ENCODE measurements around the gene NRXN3. TPM values are rescaled to one million over a fixed set of nuclear protein-coding genes. Genes with fewer than 3 reads are reported as not detected.

NRXN3 gene
- total and polyA plus RNA-seq, 2 experiments from 2014 or later = 1.0 to 1.8 TPM

DNA sequence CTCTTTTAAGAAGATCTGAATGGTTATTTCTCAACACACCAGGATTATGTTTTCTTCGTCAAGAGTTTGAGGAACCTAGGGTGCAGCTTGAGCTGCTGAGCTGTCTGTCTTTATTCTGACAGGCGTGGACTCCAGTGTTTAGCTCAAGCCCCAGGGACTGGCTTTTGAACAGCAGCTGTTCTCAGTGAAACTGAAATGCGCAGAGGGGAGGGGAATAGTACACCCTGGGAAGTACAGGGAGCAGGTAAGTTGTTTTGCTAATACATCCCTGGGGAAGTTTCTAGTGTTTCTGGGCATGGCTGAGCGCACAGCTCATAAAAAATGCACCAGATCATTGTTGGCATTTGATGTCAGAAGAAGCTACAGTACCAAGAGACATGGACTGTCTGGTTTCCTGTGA is 1381.3 kb downstream of the NRXN3 start:
- no peaks in the 10 kb centered on the region for H3K36me3 ChIP-seq (ENCODE audit: insufficient read depth)
- H3K79me2 ChIP-seq (replicated peaks; ENCODE audit: insufficient read depth) = no peaks in the 10 kb centered on the region
- 0 out of 2 replicates have a peak, but pooled peaks cover 4% of the 10 kb centered on the region for H3K4me1 ChIP-seq (ENCODE audit: insufficient read depth)
- Mint-ChIP-seq H3K4me1 (peaks cover 25% of the 10 kb centered on the region), H3K36me3 (ENCODE audit: low read depth) (no peaks in the 10 kb centered on the region), H3K27ac (no peak overlapping the region), H3K4me3 (no peak overlapping the region), H3K27me3 (ENCODE audit: insufficient read depth, low read depth, poor library complexity) (no peaks in the 10 kb centered on the region), H3K9me3 (no peaks in the 10 kb centered on the region)
- DNase-seq (ENCODE audit: low spot score) (no peak), ATAC-seq (no peak)
- no peak overlapping the region for H3K4me2 ChIP-seq
- no peak overlapping the region for H3K27ac ChIP-seq (ENCODE audit: low read depth)
- no peaks in the 10 kb centered on the region for H3F3A ChIP-seq (replicated peaks; ENCODE audit: low read depth)
- no peak overlapping the region for H2AFZ ChIP-seq
- TF ChIP-seq NANOG (IDR thresholded peaks at IDR 0.05; ENCODE audit: borderline replicate concordance) (no peak), EZH2 (IDR thresholded peaks at IDR 0.05; ENCODE audit: low read depth, unreplicated experiment) (no peak), POLR2AphosphoS5 (IDR thresholded peaks at IDR 0.05; ENCODE audit: low read depth) (no peak), JUNB (IDR thresholded peaks at IDR 0.05; ENCODE audit: unreplicated experiment) (no peak), ZNF114 (CRISPR knock-in tag; IDR thresholded peaks at IDR 0.05) (no peak), ZNF331 (CRISPR knock-in tag; IDR thresholded peaks at IDR 0.05; ENCODE audit: low read depth) (no peak), REST (IDR thresholded peaks at IDR 0.05; ENCODE audit: unreplicated experiment) (no peak)
- TF ChIP-seq, protein P1, sequence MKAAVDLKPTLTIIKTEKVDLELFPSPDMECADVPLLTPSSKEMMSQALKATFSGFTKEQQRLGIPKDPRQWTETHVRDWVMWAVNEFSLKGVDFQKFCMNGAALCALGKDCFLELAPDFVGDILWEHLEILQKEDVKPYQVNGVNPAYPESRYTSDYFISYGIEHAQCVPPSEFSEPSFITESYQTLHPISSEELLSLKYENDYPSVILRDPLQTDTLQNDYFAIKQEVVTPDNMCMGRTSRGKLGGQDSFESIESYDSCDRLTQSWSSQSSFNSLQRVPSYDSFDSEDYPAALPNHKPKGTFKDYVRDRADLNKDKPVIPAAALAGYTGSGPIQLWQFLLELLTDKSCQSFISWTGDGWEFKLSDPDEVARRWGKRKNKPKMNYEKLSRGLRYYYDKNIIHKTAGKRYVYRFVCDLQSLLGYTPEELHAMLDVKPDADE (IDR thresholded peaks at IDR 0.05) = no peak
- TF ChIP-seq, protein P2, sequence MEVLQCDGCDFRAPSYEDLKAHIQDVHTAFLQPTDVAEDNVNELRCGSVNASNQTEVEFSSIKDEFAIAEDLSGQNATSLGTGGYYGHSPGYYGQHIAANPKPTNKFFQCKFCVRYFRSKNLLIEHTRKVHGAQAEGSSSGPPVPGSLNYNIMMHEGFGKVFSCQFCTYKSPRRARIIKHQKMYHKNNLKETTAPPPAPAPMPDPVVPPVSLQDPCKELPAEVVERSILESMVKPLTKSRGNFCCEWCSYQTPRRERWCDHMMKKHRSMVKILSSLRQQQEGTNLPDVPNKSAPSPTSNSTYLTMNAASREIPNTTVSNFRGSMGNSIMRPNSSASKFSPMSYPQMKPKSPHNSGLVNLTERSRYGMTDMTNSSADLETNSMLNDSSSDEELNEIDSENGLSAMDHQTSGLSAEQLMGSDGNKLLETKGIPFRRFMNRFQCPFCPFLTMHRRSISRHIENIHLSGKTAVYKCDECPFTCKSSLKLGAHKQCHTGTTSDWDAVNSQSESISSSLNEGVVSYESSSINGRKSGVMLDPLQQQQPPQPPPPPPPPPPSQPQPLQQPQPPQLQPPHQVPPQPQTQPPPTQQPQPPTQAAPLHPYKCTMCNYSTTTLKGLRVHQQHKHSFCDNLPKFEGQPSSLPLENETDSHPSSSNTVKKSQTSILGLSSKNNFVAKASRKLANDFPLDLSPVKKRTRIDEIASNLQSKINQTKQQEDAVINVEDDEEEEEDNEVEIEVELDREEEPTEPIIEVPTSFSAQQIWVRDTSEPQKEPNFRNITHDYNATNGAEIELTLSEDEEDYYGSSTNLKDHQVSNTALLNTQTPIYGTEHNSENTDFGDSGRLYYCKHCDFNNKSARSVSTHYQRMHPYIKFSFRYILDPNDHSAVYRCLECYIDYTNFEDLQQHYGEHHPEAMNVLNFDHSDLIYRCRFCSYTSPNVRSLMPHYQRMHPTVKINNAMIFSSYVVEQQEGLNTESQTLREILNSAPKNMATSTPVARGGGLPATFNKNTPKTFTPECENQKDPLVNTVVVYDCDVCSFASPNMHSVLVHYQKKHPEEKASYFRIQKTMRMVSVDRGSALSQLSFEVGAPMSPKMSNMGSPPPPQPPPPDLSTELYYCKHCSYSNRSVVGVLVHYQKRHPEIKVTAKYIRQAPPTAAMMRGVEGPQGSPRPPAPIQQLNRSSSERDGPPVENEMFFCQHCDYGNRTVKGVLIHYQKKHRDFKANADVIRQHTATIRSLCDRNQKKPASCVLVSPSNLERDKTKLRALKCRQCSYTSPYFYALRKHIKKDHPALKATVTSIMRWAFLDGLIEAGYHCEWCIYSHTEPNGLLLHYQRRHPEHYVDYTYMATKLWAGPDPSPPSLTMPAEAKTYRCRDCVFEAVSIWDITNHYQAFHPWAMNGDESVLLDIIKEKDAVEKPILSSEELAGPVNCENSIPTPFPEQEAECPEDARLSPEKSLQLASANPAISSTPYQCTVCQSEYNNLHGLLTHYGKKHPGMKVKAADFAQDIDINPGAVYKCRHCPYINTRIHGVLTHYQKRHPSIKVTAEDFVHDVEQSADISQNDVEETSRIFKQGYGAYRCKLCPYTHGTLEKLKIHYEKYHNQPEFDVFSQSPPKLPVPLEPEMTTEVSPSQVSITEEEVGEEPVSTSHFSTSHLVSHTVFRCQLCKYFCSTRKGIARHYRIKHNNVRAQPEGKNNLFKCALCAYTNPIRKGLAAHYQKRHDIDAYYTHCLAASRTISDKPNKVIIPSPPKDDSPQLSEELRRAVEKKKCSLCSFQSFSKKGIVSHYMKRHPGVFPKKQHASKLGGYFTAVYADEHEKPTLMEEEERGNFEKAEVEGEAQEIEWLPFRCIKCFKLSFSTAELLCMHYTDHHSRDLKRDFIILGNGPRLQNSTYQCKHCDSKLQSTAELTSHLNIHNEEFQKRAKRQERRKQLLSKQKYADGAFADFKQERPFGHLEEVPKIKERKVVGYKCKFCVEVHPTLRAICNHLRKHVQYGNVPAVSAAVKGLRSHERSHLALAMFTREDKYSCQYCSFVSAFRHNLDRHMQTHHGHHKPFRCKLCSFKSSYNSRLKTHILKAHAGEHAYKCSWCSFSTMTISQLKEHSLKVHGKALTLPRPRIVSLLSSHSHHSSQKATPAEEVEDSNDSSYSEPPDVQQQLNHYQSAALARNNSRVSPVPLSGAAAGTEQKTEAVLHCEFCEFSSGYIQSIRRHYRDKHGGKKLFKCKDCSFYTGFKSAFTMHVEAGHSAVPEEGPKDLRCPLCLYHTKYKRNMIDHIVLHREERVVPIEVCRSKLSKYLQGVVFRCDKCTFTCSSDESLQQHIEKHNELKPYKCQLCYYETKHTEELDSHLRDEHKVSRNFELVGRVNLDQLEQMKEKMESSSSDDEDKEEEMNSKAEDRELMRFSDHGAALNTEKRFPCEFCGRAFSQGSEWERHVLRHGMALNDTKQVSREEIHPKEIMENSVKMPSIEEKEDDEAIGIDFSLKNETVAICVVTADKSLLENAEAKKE (CRISPR knock-in tag; IDR thresholded peaks at IDR 0.05) = no peak
- H4K20me1 ChIP-seq (replicated peaks; ENCODE audit: insufficient read depth) = no peaks in the 10 kb centered on the region
- H3K27me3 ChIP-seq (ENCODE audit: insufficient read depth) = no peaks in the 10 kb centered on the region
- H3K9me2 ChIP-seq (ENCODE audit: insufficient read depth) = no peaks in the 10 kb centered on the region
- H3K4me3 ChIP-seq = no peak overlapping the region

All from GM23338 (cell line).